Measurements from ENCODE around the gene HSFX3. TPM values are rescaled to one million over a fixed set of nuclear protein-coding genes. Genes with fewer than 3 reads are reported as not detected.
"Not testable (repeated sequence)": the region's sequence is repeated elsewhere in the genome, so short reads cannot be mapped to it uniquely, and the experiment has no call there.

HSFX3 gene
- total RNA-seq, 2 experiments from 2014 or later, result not detected

- Histone ChIP-seq H3K36me3 (ENCODE audit: insufficient read depth, low read length) (no peaks in the 10 kb centered on the region), H3K9me3 (ENCODE audit: control insufficient read depth in 1 of 2, insufficient read depth in 1 of 2, low read length in 2 of 2) (no peaks in the 10 kb centered on the region), H3K27me3 (ENCODE audit: control insufficient read depth in 1 of 2, insufficient read depth in 2 of 2, low read length in 2 of 2) (no peaks in the 10 kb centered on the region), H3K4me3 (ENCODE audit: low read length) (no peak overlapping the region), H3K4me1 (ENCODE audit: insufficient read depth, low read length) (no peaks in the 10 kb centered on the region), H3K27ac (ENCODE audit: low read depth in 1 of 2, low read length in 2 of 2) (no peak overlapping the region)
- Mint-ChIP-seq H3K4me1 (ENCODE audit: low read depth) (no peaks in the 10 kb centered on the region), H3K4me3 (no peak overlapping the region), H3K27me3 (no peaks in the 10 kb centered on the region), H3K9me3 (no peaks in the 10 kb centered on the region), H3K27ac (no peak overlapping the region), H3K36me3 (ENCODE audit: low read depth) (no peaks in the 10 kb centered on the region)
- DNase-seq, result no peak
- no peak for ATAC-seq (ENCODE audit: poor library complexity)
- ChIA-PET POLR2A (no interaction called here), CTCF (no interaction called here)
- intact Hi-C loops (cut with DNase I, micrococcal nuclease), result no loop called here
- TF ChIP-seq CTCF (IDR thresholded peaks at IDR 0.05), result no peak
These were observed 13.6 kb upstream of the HSFX3 start for GRCh38 chrX:149563359-149563758.

GRCh38 chrX:149555251-149555650 lies 5.5 kb upstream of the HSFX3 start:
- ATAC-seq (ENCODE audit: poor library complexity); H3K27me3 Mint-ChIP-seq; H3K36me3 Mint-ChIP-seq (ENCODE audit: low read depth); intact Hi-C loops (cut with DNase I, micrococcal nuclease); POLR2A ChIA-PET; H3K9me3 Mint-ChIP-seq; CTCF ChIA-PET; DNase-seq; H3K27ac Mint-ChIP-seq; H3K4me1 ChIP-seq (ENCODE audit: insufficient read depth, low read length); H3K27me3 ChIP-seq (ENCODE audit: control insufficient read depth in 1 of 2, insufficient read depth in 2 of 2, low read length in 2 of 2); H3K4me1 Mint-ChIP-seq (ENCODE audit: low read depth); H3K36me3 ChIP-seq (ENCODE audit: insufficient read depth, low read length); H3K4me3 ChIP-seq (ENCODE audit: low read length); H3K9me3 ChIP-seq (ENCODE audit: control insufficient read depth in 1 of 2, insufficient read depth in 1 of 2, low read length in 2 of 2); H3K27ac ChIP-seq (ENCODE audit: low read depth in 1 of 2, low read length in 2 of 2); H3K4me3 Mint-ChIP-seq: not testable (repeated sequence)

GRCh38 chrX:149551939-149552248 lies 2.2 kb upstream of the HSFX3 start:
- H3K27ac ChIP-seq (ENCODE audit: low read depth in 1 of 2, low read length in 2 of 2); H3K9me3 ChIP-seq (ENCODE audit: control insufficient read depth in 1 of 2, insufficient read depth in 1 of 2, low read length in 2 of 2); H3K4me1 Mint-ChIP-seq (ENCODE audit: low read depth); H3K4me3 ChIP-seq (ENCODE audit: low read length); POLR2A ChIA-PET; H3K36me3 Mint-ChIP-seq (ENCODE audit: low read depth); H3K9me3 Mint-ChIP-seq; DNase-seq; H3K27me3 Mint-ChIP-seq; H3K36me3 ChIP-seq (ENCODE audit: insufficient read depth, low read length); H3K27me3 ChIP-seq (ENCODE audit: control insufficient read depth in 1 of 2, insufficient read depth in 2 of 2, low read length in 2 of 2); H3K27ac Mint-ChIP-seq; CTCF ChIA-PET; H3K4me1 ChIP-seq (ENCODE audit: insufficient read depth, low read length); ATAC-seq (ENCODE audit: poor library complexity); intact Hi-C loops (cut with DNase I, micrococcal nuclease); H3K4me3 Mint-ChIP-seq: not testable (repeated sequence)

GRCh38 chrX:149551245-149551938 lies 1.7 kb upstream of the HSFX3 start:
- POLR2A ChIA-PET; H3K4me1 ChIP-seq (ENCODE audit: insufficient read depth, low read length); H3K9me3 ChIP-seq (ENCODE audit: control insufficient read depth in 1 of 2, insufficient read depth in 1 of 2, low read length in 2 of 2); H3K4me3 ChIP-seq (ENCODE audit: low read length); H3K27ac ChIP-seq (ENCODE audit: low read depth in 1 of 2, low read length in 2 of 2); H3K4me3 Mint-ChIP-seq; CTCF ChIA-PET; H3K27ac Mint-ChIP-seq; intact Hi-C loops (cut with DNase I, micrococcal nuclease); DNase-seq; H3K36me3 ChIP-seq (ENCODE audit: insufficient read depth, low read length); ATAC-seq (ENCODE audit: poor library complexity); H3K9me3 Mint-ChIP-seq; H3K27me3 ChIP-seq (ENCODE audit: control insufficient read depth in 1 of 2, insufficient read depth in 2 of 2, low read length in 2 of 2); H3K4me1 Mint-ChIP-seq (ENCODE audit: low read depth); H3K36me3 Mint-ChIP-seq (ENCODE audit: low read depth); H3K27me3 Mint-ChIP-seq: not testable (repeated sequence)

- H3K27ac Mint-ChIP-seq; intact Hi-C loops (cut with DNase I, micrococcal nuclease): not testable (repeated sequence)
These were observed 730 bp upstream of the HSFX3 start for GRCh38 chrX:149550454-149550853.

GRCh38 chrX:149547782-149548181 lies 1.9 kb downstream of the HSFX3 start:
- H3K36me3 Mint-ChIP-seq (ENCODE audit: low read depth); CTCF ChIA-PET; POLR2A ChIA-PET; H3K4me3 Mint-ChIP-seq; H3K9me3 ChIP-seq (ENCODE audit: control insufficient read depth in 1 of 2, insufficient read depth in 1 of 2, low read length in 2 of 2); H3K4me3 ChIP-seq (ENCODE audit: low read length); H3K27me3 ChIP-seq (ENCODE audit: control insufficient read depth in 1 of 2, insufficient read depth in 2 of 2, low read length in 2 of 2); H3K4me1 Mint-ChIP-seq (ENCODE audit: low read depth); DNase-seq; H3K27me3 Mint-ChIP-seq; H3K9me3 Mint-ChIP-seq; ATAC-seq (ENCODE audit: poor library complexity); H3K36me3 ChIP-seq (ENCODE audit: insufficient read depth, low read length); H3K4me1 ChIP-seq (ENCODE audit: insufficient read depth, low read length); intact Hi-C loops (cut with DNase I, micrococcal nuclease); H3K27ac ChIP-seq (ENCODE audit: low read depth in 1 of 2, low read length in 2 of 2); H3K27ac Mint-ChIP-seq: not testable (repeated sequence)

More at GRCh38 chrX:149550454-149550853, 730 bp upstream of the HSFX3 start:
- H3K9me3 Mint-ChIP-seq; H3K27ac ChIP-seq (ENCODE audit: low read depth in 1 of 2, low read length in 2 of 2); H3K36me3 ChIP-seq (ENCODE audit: insufficient read depth, low read length); CTCF ChIA-PET; H3K4me1 Mint-ChIP-seq (ENCODE audit: low read depth); H3K36me3 Mint-ChIP-seq (ENCODE audit: low read depth); H3K4me1 ChIP-seq (ENCODE audit: insufficient read depth, low read length); H3K4me3 Mint-ChIP-seq; H3K9me3 ChIP-seq (ENCODE audit: control insufficient read depth in 1 of 2, insufficient read depth in 1 of 2, low read length in 2 of 2); H3K27me3 ChIP-seq (ENCODE audit: control insufficient read depth in 1 of 2, insufficient read depth in 2 of 2, low read length in 2 of 2); H3K27me3 Mint-ChIP-seq; H3K4me3 ChIP-seq (ENCODE audit: low read length); POLR2A ChIA-PET: not testable (repeated sequence)
- peak; percentile 27 for ATAC-seq (ENCODE audit: poor library complexity)
- peak in 1 of 14 experiments; percentile 31 for DNase-seq

- H3K36me3 Mint-ChIP-seq (ENCODE audit: low read depth); H3K4me3 ChIP-seq (ENCODE audit: low read length); H3K27me3 ChIP-seq (ENCODE audit: control insufficient read depth in 1 of 2, insufficient read depth in 2 of 2, low read length in 2 of 2); DNase-seq; H3K27me3 Mint-ChIP-seq; CTCF ChIA-PET; H3K9me3 Mint-ChIP-seq; H3K9me3 ChIP-seq (ENCODE audit: control insufficient read depth in 1 of 2, insufficient read depth in 1 of 2, low read length in 2 of 2); H3K4me1 ChIP-seq (ENCODE audit: insufficient read depth, low read length); H3K36me3 ChIP-seq (ENCODE audit: insufficient read depth, low read length); H3K4me1 Mint-ChIP-seq (ENCODE audit: low read depth); ATAC-seq (ENCODE audit: poor library complexity); H3K27ac Mint-ChIP-seq; intact Hi-C loops (cut with DNase I, micrococcal nuclease); H3K27ac ChIP-seq (ENCODE audit: low read depth in 1 of 2, low read length in 2 of 2); H3K4me3 Mint-ChIP-seq; POLR2A ChIA-PET: not testable (repeated sequence)
These were observed 2.8 kb downstream of the HSFX3 start for GRCh38 chrX:149546962-149547361.
